22Rv1 (cell line): ENCODE results near the gene CAMKV.

Source experiments
- H3K27ac ChIP-seq: fragments of 450-650 bp; 2 replicates; pipeline ENCODE4 v1.5.1; 2017
- ZFX ChIP-seq: fragments of 450-650 bp; IDR thresholded peaks from 2 replicates; pipeline ENCODE4 v1.6.1; 2017; ENCODE audit warnings: antibody characterized with exemption, borderline replicate concordance
- TF ChIP-seq, protein P1 (sequence below): fragments of 450-650 bp; IDR thresholded peaks from 2 replicates; pipeline ENCODE4 v1.5.1; 2017; ENCODE audit warnings: mild to moderate bottlenecking

Gene CAMKV

DNA sequence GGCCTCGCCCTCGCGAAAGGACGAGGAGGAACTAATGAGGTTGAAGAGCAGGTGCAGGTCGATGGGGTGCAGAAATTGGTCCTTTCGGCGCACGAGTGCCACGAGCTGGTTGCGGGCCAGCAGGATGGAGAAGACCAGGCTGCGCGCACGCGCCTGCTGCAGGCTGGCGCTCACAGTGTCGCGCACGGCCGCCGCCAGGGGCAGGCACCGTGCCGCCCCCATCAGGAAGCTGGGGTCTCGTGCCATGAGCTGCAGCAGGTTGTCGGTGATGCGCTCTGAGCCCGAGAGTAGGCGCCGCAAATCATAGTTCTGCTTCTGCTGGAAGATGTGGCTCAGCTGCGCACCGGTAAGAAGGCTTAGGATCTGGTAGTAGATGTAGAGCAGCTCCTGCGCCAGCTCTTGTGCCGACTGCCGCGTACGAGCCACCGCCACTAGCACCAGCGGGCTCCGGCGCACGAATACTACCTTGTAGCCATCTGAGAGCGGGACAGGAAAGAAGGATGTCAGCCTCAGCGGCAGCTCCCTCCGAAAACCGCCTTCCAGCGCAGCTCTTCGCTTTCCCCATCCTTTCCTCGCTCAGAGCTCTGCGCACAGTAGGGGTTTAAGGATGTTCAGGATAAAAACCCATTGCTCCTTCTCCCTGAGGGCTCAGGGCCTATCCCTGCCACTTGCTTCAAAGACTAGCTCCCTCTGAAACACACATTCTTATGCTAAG, 40.9 kb upstream of the CAMKV start:
- H3K27ac ChIP-seq: no peak overlapping the region
- TF ChIP-seq, protein P1, sequence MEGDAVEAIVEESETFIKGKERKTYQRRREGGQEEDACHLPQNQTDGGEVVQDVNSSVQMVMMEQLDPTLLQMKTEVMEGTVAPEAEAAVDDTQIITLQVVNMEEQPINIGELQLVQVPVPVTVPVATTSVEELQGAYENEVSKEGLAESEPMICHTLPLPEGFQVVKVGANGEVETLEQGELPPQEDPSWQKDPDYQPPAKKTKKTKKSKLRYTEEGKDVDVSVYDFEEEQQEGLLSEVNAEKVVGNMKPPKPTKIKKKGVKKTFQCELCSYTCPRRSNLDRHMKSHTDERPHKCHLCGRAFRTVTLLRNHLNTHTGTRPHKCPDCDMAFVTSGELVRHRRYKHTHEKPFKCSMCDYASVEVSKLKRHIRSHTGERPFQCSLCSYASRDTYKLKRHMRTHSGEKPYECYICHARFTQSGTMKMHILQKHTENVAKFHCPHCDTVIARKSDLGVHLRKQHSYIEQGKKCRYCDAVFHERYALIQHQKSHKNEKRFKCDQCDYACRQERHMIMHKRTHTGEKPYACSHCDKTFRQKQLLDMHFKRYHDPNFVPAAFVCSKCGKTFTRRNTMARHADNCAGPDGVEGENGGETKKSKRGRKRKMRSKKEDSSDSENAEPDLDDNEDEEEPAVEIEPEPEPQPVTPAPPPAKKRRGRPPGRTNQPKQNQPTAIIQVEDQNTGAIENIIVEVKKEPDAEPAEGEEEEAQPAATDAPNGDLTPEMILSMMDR: no peak
- no peak for TF ChIP-seq ZFX

DNA sequence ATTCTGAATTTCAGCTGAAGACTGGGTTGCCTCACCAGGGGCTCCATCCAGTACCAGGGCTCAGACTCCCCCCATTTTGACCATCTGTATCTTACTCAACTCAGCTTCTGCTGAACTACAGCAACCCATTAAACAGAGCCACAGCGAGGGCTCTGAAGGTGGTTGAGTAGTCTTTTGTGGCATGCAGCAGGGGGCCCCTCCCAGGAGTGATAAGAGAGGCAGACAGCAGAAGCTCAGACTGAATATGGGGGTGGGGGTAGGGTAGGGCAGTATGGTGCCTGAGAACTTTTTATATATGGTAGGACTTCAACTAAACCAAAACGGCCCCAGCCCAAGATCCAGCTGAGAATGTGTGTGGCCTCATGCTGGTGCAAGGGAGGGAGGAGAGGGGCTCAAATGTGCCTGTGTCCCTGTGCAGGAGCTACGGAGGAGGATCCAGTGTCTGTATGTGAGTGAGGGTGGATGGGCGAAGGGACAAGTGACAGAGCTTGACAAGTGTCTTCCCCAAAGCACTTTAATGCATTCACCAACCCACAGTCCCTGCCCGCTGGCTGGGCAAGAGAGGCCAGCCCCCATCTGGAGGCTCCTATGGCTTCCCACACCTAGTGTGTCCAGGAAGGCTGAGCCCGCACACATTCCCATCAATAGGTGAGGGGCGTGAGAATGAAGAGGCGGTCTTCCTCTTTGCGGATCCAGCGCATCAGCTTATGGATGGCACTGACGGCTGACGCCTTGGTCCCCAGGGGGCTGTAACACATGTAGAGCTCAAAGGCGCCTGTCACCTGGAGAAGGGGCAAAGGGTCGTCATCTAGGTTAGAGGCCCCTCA, 38.9 kb upstream of the CAMKV start:
- TF ChIP-seq, protein P1: no peak
- no peak for TF ChIP-seq ZFX
- no peak overlapping the region for H3K27ac ChIP-seq

DNA sequence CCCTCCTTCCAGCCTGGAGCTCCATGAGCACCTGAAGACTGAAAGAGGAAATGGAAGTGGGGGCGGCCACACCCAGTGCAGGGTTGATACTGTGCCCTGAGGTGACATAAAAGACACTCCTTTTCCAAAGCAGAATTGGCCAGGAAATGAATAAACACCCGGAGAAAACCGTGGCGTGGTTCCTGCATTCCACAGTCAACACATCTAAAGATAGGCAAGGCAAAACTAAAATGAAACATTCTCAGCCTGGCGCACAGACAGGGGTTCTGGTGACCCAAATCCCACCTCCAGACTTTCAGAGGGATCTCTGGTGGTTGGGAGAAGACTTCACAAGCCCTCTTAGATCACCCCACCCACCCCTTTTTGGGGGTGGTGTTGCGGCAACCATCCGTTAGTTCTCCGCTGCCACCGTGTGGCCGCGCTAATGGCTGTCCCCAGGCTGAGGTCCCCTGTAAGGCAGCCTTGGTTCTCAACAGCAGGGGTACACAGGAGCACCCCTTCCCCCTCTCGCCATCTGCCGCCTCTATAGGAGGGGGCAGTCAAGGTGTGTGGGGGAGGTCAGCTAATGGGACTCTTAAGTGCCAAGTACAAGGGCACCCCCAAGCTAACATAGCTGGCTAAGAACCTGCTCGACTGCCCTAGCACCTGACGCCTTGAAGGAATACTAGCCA, 36.5 kb upstream of the CAMKV start:
- TF ChIP-seq, protein P1: peak; percentile 22; the same call in 1 of the 2 replicates
- no peak for TF ChIP-seq ZFX
- no peak overlapping the region for H3K27ac ChIP-seq

DNA sequence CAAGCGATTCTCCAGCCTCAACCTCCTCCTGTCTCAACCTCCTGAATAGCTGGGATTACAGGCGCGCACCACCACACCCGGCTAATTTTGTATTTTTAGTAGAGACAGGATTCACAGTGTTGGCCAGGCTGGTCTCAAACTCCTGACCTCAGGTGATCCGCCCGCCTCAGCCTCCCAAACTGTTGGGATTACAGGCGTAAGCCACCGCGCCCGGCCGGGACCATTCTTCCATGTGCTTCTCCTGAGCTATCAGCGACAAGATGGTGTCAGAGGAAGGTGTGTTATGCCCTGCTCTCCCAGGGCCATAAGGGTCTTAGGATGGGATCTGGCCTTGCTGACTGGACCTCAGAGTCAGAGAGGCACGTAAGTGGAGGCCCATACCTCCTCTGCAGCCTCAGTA, 34.7 kb upstream of the CAMKV start:
- H3K27ac ChIP-seq: peak overlapping the region; percentile 78

DNA sequence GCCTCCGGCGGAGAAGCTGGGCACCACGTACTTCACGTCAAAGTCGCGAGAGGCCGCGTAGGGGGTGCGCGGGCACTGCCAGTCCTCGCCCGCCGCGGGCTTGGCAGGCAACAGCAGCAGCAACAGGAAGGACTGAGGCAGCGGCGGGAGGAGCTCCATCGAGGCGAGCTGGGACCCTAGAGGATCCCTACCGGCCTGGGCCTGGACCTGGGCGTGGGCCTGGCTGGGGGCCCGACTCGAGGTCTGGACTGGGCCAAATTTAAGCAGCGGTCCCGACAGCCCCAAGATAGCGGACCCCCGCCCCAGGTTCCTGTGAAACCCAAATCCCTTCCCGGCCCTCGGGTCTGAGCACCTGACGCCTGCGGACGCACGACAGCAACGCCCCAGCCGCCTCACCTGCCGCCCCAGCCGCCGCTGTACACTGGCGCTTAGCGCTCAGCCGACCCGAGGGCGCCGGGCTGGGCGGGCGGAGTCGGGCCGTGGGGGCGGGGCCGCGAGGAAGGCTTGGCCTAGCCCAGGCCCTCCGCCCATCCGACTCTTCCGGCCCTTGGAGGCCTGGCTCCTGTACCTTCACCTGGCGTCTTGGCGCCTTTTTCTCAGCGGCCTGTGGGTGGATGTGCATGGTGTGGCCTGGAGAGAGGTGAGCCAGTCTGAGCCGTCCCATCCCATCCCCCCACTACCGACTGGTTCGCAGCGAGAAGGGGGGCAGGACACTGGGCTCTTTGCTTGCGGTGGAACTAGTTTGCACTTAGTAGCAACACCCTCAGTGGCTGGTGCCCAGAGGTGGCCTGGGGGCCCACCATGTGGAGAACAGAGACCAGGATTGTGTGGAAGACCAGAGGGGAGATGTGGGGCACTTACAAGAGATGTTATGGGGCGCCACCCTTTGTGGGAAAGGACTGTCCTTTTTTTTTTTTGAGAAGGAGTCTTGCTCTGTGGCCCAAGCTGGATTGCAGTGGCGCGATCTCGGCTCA, 34.0 kb upstream of the CAMKV start, which contains the start of gene MST1R:
Gene MST1R (minus strand): TSS at position 423 of the 974 bp plus-strand sequence. CDS start 264 bp downstream, at position 159.
- TF ChIP-seq ZFX: no peak
- TF ChIP-seq, protein P1: no peak
- H3K27ac ChIP-seq: peak within 1 kb of the TSS; percentile 78

- TF ChIP-seq, protein P1: no peak
- TF ChIP-seq ZFX: no peak
- peak overlapping the region; percentile 78 for H3K27ac ChIP-seq
Observed at GRCh38 chr3:49902511-49903345, 33.0 kb upstream of the CAMKV start.
